ENCODE measurements around the gene GIMAP8.
"Not testable (repeated sequence)": the region's sequence is repeated elsewhere in the genome, so short reads cannot be mapped to it uniquely, and the experiment has no call there.

The GIMAP8 gene

DNA sequence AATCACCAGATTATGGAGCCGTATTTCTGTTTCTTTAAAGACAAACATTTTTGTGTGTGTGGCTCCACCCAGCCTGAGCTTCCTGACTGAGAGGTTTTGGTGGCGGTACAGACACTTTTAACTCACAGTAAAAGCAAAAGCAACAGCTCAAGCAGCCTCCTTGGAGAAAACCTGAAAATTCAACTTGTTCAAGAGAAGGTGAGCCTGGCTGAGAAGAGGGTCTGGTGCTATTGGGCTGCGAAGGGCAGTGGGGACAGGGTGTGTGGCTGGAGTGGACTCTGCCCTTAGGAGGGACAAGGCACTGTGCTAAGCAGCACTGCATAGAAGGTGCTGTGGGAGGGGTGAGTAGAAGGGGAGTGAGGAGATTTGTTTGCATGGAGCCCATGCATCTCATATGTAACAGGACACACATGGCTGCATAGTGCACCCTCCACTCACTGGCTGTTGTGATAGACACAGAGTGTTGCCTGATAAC is 64.4 kb downstream of the GIMAP8 start, which contains the start of gene GIMAP7:
GIMAP7 (plus strand) TSS at position 125 of the 475 bp plus-strand sequence. CDS start 5,103 bp downstream, outside the sequence.
- DNase-seq (ENCODE audit: low read depth): no peak

DNA sequence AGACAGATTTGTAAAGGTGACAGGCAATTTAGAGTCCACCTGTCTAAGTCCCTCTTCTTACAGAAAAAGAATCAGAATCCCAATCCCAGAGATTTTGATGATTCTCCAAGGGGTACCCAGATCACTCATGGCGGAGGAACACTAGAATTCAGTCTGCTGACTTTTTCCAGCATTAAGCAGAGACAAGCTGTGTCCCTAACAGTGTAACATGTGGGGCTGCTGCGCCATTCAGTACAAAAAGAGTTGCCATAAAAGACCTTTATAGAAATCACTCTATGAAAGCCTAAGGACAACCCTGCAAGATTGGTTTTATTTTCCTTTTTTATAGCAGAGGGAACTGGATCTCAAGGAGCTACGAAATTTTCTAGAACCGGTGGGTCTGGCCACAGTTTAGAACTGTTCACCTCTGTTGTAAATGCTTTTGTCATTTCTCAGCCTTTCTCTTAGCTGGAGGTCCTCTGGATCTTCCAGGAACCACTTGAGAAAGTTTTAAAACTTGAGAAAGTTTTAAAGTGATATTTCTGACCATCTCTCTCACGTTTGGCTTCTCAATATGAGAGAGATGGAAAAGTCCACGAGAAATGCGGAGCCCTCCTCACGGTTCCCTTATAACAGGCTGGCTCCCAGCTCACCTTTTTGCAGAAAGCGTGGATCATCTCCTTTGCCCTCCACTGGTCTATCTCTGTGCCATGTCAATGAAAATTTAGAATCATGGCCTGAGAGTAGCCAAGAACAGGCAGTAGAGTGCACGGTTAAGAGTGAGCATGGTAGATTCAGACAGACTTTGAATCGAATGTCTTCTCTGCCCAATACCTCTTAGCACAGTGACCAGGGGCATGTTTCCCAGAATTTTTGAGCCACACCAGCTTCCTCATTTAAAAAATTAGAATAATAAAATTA is 65.1 kb downstream of the GIMAP8 start:
- no peak for DNase-seq (ENCODE audit: low read depth)

DNA sequence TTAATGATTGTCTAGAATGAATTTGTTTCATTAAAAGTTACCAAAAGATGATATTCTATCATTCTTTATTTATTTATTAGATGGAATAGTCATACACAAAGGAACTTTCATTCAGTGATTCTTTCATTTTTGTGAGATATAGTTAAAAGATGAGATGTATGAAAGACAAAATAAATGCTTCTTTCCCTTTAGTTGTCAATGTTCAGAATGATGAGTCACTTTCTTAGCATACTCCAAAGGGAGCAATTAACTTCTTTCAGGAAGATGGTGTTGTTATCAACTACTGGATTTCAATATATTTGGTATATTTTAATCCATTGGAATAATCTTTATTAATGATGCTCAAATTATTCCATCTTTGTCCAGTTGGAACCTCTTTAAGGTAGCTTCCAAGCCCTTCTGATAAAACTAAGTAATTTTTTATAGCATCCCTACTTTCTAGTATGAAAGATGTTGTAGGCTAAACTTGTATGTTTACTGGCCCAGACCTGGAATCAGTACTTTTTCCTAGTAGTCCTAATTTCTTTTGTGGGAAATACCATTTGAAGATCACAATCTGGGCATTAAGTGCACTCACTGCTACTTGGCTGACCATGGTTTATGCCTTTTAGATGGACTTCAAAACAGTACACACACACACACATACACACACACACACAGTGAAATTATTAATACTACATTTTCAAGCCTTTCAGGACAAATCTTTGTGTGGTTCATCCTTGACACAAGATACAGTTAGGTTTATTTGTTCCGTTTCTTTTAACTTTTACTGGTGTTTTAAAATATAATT is 66.7 kb downstream of the GIMAP8 start:
- no peak for DNase-seq (ENCODE audit: low read depth)

DNA sequence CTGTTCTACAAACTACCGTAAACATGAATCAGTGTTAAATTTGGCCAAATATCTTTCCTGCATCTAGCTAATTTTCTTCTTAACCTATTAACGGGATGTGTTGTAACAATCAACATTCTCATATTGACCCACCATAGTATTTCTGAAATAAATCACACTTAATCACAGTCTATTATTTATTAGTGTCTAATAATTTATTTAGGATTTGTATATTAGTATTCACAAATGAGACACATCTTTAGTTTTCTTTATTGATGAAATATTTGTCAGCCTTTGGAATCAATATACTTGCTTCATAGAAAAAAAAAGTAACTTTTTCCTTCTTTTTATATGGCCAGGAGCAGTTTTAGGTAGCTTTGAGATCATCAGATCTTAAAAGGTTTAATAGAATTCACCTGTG is 68.9 kb downstream of the GIMAP8 start:
- DNase-seq (ENCODE audit: low read depth): no peak

DNA sequence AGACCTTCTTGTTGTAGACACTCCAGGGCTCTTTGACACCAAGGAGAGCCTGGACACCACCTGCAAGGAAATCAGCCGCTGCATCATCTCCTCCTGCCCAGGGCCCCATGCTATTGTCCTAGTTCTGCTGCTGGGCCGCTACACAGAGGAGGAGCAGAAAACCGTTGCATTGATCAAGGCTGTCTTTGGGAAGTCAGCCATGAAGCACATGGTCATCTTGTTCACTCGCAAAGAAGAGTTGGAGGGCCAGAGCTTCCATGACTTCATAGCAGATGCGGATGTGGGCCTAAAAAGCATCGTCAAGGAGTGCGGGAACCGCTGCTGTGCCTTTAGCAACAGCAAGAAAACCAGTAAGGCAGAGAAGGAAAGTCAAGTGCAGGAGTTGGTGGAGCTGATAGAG is 69.7 kb downstream of the GIMAP8 start:
- DNase-seq (ENCODE audit: low read depth): no peak

DNA sequence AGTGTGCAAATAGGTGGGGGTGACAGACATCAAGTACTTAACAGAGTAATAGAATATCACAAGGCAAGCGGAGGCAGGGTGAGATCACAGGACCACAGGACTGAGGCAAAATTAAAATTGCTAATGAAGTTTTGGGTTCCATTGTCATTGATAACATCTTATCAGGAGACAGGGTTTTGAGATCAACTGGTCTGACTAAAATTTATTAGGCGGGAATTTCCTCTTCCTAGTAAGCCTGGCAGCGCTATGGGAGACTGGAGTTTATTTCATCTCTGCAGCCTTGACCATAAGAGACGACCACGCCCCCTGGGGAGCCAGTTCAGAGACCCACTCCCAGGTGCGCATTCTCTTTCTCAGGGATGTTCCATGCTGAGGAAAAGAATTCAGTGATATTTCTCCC is 72.5 kb downstream of the GIMAP8 start:
- DNase-seq (ENCODE audit: low read depth): not testable (repeated sequence)

DNA sequence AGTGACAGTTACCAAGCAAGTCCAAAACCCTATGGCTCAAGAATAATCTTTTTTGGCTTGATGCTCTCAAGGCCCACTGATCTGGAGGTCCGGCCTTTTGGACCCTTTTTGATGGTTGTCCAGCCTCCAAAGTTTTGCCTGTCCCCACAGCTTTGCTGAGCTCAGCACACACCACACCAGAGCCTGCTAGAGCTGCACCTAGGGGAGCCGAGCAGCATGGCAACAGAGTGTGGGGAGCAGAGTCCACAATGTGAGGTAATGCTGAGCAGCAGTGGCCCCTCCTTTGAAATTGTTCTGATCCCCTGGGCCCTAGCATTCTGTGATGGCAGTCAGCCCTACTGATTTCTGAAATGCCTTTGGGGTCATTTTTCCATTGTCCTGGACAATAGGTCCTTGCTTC is 73.6 kb downstream of the GIMAP8 start:
- DNase-seq (ENCODE audit: low read depth): no peak
